ENCODE data around the gene FYCO1. TPM values are rescaled to one million over a fixed set of nuclear protein-coding genes. Genes with fewer than 3 reads are reported as not detected.
"Not testable (repeated sequence)": the region's sequence is repeated elsewhere in the genome, so short reads cannot be mapped to it uniquely, and the experiment has no call there.

FYCO1 gene
- total RNA-seq, 1 experiment from 2014 or later = 6.4 TPM

DNA sequence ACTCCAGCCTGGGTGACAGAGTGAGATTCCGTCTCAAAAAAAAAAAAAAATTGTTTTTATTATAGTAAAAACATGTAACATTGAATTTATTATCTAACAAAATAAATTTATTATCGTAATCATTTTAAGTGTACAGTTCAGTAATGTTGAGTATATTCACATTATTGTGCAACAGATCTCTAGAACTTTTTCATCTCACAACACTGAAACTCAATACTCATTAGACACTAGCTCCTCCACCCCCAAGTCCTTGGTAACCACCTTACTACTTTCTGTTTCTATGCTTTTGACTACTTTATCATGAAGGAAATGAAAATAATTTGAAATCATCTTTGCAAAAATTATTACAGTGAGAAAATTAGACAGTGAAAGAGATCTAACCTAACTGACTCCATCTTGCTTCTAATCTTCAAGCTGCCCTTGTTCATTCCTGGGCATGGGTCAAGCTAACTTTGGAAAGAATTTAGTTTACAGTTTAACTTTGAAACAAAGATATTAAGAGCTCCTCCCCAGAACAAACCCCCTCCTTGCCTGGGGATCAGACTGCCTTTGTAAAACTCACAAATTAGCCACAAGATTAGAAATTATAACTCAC, 15.0 kb upstream of the FYCO1 start:
- no peak for DNase-seq (ENCODE audit: low read depth)

- no peak for DNase-seq (ENCODE audit: low read depth)
Observed at GRCh38 chr3:46008058-46008457, 12.4 kb upstream of the FYCO1 start.

DNA sequence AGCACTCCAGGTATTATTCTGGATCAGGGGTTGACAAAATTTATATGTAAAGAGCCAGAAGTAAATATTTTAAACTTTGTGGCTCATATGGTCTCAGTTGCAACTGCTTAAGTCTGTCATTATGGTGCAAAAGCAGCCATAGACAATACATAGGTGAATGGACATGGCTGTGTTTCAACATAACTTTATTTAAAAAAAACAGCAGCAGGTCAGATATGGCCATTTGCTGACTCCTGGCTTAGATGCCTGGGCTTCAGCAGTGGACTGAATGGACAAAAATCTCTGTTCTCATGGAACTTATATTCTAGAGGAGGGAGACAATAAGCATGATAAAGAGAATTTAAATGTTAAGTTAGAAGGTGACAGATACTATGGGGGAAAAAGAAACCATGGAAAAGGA, 11.7 kb upstream of the FYCO1 start:
- no peak for DNase-seq (ENCODE audit: low read depth)

- peak; percentile 49 for DNase-seq (ENCODE audit: low read depth)
Observed at GRCh38 chr3:46006238-46007032, 10.8 kb upstream of the FYCO1 start.

GRCh38 chr3:46003706-46004105, 8.1 kb upstream of the FYCO1 start:
- DNase-seq (ENCODE audit: low read depth) = not testable (repeated sequence)

- DNase-seq (ENCODE audit: low read depth) = no peak
Observed at GRCh38 chr3:46001178-46001577, 5.6 kb upstream of the FYCO1 start.

DNA sequence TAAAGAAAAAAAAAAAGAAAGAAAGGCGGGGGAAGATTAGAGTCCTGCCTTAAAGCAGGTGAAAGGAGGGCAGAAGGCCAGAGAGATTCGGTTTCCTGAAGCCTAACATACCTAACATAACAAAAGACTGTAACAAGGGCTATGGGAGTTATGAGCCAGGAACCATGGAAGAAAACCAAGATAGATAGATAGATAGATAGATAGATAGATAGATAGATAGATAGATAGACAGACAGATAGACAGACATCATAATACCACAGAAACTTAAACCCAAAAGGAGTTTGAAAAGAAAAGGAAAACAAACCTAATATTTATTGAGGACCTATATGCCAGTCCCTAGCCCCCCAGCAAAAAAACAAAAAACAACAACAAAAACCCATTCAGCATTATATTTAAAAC, 2.3 kb upstream of the FYCO1 start:
- no peak for DNase-seq (ENCODE audit: low read depth)

GRCh38 chr3:45997499-45997898, 1.9 kb upstream of the FYCO1 start:
- DNase-seq (ENCODE audit: low read depth) = not testable (repeated sequence)

DNA sequence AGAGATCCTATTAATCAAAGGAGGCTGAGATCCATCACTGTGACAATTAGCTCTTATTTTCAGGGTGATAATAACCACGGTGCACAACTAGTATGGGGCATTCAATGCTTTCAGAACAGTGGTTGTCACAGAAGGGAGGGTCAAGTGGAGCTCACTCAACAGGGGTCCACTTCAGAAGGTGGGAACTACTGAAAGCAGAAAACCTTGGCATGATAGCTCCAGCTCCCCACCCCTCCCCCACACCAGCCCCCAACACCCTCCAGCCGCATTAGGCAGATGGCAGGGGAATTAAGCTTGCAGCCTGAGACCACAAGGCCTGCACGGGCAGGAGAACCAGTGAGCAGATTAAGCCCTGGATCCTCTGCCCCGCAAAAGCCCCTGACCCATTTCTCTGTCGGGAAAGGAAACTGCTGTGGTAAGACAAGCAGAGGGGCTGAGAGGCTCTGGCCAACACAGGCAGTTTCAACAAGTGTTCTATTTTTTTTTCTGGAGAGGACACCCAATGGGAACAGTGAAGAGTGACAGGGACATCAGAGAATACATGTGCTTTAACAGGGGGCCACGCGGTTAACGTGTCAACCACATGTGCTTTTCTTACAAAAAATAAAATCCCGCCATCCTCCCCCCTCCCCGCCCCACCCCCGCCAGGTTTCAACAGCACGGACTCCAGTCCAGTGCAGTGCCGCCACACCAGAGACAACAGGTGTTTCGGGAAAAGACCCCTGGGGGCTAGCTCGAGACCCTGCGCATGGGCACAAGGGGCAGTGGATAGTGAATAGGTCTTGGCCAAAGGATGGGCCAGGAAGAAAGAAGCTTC, 997 bp downstream of the FYCO1 start:
- no peak for DNase-seq (ENCODE audit: low read depth)

DNA sequence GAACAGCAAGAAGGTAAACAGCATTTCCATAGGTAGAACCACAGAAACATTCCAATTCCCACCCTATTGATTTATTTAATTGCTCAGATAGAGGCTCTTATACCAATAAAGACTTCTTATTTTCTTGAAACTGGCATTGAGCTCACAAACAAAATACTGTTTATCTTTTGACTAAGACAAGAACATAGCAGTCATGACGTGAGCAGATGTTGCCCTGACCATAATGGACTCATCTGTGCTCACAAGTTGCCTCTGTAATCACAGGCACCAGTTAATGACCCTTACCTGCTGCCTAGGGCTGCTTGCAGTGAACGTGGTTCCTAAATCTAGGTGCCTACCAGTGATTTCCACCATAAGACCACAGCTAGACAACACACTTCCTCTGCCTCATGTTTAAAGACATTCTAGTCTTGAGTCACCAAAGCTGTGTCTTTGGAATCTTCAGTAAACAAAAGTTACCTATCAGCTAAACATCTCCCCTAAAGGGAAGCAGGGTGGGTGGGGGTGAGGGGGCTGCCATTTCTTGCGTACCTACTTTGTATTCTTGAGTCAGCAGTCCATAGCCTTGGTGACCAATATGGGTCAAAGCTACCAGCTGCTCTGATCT, 2.1 kb downstream of the FYCO1 start:
- no peak for DNase-seq (ENCODE audit: low read depth)

DNA sequence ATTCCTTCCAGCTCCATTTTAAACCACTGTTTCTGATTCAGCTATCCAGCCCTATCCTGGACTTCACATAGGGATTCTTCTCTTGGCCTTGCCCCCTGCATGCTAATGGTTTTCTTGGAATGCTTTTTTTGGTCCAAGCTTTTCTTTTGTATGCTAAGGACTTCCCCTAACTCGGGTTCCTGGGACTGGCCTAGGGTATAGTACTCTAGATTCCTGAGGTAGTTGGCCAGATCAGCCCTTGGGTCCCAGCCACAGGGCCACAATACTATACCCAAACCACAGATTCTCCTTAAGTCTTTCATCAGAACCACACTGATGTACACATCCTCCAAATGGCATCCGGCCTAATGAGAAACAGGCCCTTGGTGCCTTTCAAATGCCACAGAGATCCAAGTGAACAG, 2.8 kb downstream of the FYCO1 start:
- peak; percentile 96 for DNase-seq (ENCODE audit: low read depth)

DNA sequence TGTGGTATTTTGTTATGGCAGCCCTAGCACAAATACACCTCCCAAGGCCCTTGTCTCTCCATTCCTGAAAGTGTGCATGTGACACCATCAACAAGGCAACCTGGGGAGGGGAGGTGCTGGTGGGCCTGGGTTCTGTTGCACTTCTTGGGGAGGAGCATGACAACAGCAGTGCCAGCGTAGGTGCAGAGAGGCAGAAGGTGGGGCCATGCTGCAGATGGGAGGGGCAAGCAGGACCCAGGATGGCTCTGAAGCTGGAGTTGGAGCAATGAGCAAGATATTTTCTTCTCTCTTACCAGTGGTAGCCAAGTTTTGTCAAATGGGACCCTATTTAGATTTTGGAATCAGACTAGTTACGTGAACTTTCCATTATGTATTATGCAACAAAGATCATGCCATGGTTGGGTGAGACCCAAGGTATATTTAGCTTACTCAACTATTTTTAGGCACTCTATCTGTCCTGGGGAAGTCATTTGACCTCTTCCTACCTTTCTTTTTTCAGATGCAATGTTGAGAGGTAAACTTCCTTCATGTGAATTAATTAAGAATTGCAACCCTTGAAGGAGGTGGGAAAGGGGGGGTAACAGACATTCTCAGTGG, 3.4 kb downstream of the FYCO1 start:
- DNase-seq (ENCODE audit: low read depth) = no peak

- no peak for DNase-seq (ENCODE audit: low read depth)
Observed at GRCh38 chr3:45991341-45991740, 4.3 kb downstream of the FYCO1 start.

GRCh38 chr3:45990181-45990580, 5.4 kb downstream of the FYCO1 start:
- DNase-seq (ENCODE audit: low read depth) = no peak

- DNase-seq (ENCODE audit: low read depth) = peak; percentile 69
Observed at GRCh38 chr3:45988804-45989203, 6.8 kb downstream of the FYCO1 start.

DNA sequence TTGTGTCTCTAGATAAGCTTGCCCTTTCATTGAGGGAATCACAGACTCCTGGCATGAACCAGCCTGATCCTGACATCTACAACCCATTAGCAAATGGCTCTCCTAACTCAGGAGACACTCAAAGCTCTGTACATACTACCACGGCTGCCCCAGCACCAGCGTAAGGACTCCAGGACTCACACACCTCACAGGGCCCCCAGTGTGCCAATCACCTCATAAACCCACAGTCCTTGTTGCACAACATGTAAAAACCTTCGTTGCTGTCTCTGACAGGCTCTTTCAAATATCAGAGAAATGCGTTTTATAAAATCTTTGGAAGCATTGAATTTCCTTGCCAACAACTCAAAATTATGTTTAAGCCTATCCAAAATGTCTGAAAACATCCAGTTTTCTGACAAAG, 7.3 kb downstream of the FYCO1 start:
- DNase-seq (ENCODE audit: low read depth) = no peak

- no peak for DNase-seq (ENCODE audit: low read depth)
Observed at GRCh38 chr3:45987368-45988291, 8.0 kb downstream of the FYCO1 start.

GRCh38 chr3:45986303-45986982, 9.2 kb downstream of the FYCO1 start:
- peak; percentile 79 for DNase-seq (ENCODE audit: low read depth)

GRCh38 chr3:45985532-45986302, 9.9 kb downstream of the FYCO1 start:
- no peak for DNase-seq (ENCODE audit: low read depth)
